T-helper 1 cell treated with Interleukin-12 subunit alpha and Interleukin-12 subunit beta and Interleukin-4 antibody, amounts not matched to agents 30 μg/mL and 1 μg/mL, for 36 hours (primary cell): ENCODE data around the gene CHST11.
A peak's percentile ranks its signal among the peaks of the same experiment; 100 is the strongest.

ENCODE experiments used
- H3K27ac Mint-ChIP-seq: one replicate; pipeline ENCODE4 v1.8.0; 2021; ENCODE audit warnings: mild to moderate bottlenecking, mixed read lengths
- H3K27me3 Mint-ChIP-seq: one replicate; pipeline ENCODE4 v1.8.0; 2021; ENCODE audit warnings: low read depth, mixed read lengths
- H3K36me3 Mint-ChIP-seq: one replicate; pipeline ENCODE4 v1.8.0; 2021; ENCODE audit warnings: low read depth, mixed read lengths
- H3K4me1 Mint-ChIP-seq: one replicate; pipeline ENCODE4 v1.8.0; 2021; ENCODE audit warnings: low read depth, mixed read lengths
- H3K4me3 Mint-ChIP-seq: one replicate; pipeline ENCODE4 v1.8.0; 2021; ENCODE audit warnings: mild to moderate bottlenecking, moderate library complexity, mixed read lengths
- H3K9me3 Mint-ChIP-seq: one replicate; pipeline ENCODE4 v1.8.0; 2021; ENCODE audit warnings: mixed read lengths

CHST11 gene

DNA sequence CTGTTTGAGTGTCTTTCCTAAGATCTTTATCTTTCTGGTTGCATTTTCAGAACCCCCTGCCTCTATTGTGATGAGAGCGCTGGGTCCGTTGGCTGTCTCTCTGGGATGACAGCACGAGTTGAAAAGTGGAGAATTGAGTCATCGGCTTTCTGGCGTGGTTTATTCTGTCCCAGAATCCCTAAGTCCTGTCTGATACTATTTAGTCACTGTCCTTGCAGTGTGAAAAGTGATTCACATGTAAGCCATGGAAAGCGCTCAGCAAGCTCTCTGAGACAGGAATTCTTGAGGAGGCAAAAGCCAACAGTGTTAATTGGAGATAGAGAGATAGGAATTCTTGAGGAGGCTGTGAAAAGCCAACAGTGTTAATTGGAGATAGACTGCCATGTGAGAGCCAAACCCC, 121.7 kb downstream of the CHST11 start:
- H3K9me3 Mint-ChIP-seq: no peaks in the 10 kb centered on the region
- peak overlapping the region; percentile 32 for H3K27ac Mint-ChIP-seq
- H3K27me3 Mint-ChIP-seq: no peaks in the 10 kb centered on the region
- no peak overlapping the region for H3K4me3 Mint-ChIP-seq
- H3K4me1 Mint-ChIP-seq: peaks cover 74% of the 10 kb centered on the region
- peaks cover 21% of the 10 kb centered on the region for H3K36me3 Mint-ChIP-seq

GRCh38 chr12:104579718-104580495, 123.2 kb downstream of the CHST11 start:
- Mint-ChIP-seq H3K27ac (no peak overlapping the region), H3K27me3 (no peaks in the 10 kb centered on the region), H3K4me3 (peak overlapping the region; percentile 29), H3K9me3 (no peaks in the 10 kb centered on the region), H3K4me1 (peaks cover 85% of the 10 kb centered on the region), H3K36me3 (peaks cover 19% of the 10 kb centered on the region)

GRCh38 chr12:104581005-104581570, 124.3 kb downstream of the CHST11 start:
- Mint-ChIP-seq H3K36me3 (peaks cover 18% of the 10 kb centered on the region), H3K4me3 (no peak overlapping the region), H3K27me3 (no peaks in the 10 kb centered on the region), H3K9me3 (no peaks in the 10 kb centered on the region), H3K4me1 (peaks cover 85% of the 10 kb centered on the region), H3K27ac (no peak overlapping the region)

GRCh38 chr12:104582739-104583138, 126.0 kb downstream of the CHST11 start:
- peaks cover 17% of the 10 kb centered on the region for H3K36me3 Mint-ChIP-seq
- no peak overlapping the region for H3K4me3 Mint-ChIP-seq
- H3K4me1 Mint-ChIP-seq: peaks cover 80% of the 10 kb centered on the region
- H3K27ac Mint-ChIP-seq: no peak overlapping the region
- H3K9me3 Mint-ChIP-seq: no peaks in the 10 kb centered on the region
- H3K27me3 Mint-ChIP-seq: no peaks in the 10 kb centered on the region

- Mint-ChIP-seq H3K36me3 (peaks cover 18% of the 10 kb centered on the region), H3K27me3 (no peaks in the 10 kb centered on the region), H3K27ac (no peak overlapping the region), H3K9me3 (no peaks in the 10 kb centered on the region), H3K4me1 (peaks cover 77% of the 10 kb centered on the region), H3K4me3 (no peak overlapping the region)
Measured at GRCh38 chr12:104583301-104583700, 126.6 kb downstream of the CHST11 start.

DNA sequence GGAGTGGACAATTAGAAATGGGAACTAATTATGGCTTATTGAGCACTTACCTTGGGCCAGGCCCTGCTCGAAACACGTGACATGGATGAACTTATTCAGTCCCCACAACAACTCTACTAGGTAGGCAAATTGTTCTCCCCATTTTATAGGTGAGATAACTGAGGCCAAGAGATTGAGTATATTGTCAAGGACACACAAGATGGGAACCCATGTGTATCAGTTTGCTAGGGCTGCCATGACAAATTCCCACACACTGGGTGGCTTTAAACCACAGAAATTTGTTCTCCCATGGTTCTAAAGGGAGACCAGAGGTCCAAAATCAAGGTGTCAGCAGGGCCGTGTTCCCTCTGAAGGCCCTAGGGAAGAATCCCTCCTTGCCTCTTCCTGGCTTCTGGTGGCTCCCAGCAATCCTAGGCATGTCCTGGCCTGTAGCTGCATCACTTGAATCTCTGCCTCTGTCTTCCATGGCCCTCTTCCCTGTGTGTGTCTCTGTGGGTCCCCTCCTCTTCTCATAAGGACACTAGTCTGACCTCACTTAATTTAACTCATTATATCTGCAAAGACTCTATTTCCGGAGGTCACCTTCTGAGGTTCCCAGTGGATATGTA, 128.8 kb downstream of the CHST11 start:
- H3K27me3 Mint-ChIP-seq: no peaks in the 10 kb centered on the region
- H3K27ac Mint-ChIP-seq: no peak overlapping the region
- H3K36me3 Mint-ChIP-seq: peaks cover 29% of the 10 kb centered on the region
- no peak overlapping the region for H3K4me3 Mint-ChIP-seq
- H3K9me3 Mint-ChIP-seq: no peaks in the 10 kb centered on the region
- H3K4me1 Mint-ChIP-seq: peaks cover 67% of the 10 kb centered on the region

DNA sequence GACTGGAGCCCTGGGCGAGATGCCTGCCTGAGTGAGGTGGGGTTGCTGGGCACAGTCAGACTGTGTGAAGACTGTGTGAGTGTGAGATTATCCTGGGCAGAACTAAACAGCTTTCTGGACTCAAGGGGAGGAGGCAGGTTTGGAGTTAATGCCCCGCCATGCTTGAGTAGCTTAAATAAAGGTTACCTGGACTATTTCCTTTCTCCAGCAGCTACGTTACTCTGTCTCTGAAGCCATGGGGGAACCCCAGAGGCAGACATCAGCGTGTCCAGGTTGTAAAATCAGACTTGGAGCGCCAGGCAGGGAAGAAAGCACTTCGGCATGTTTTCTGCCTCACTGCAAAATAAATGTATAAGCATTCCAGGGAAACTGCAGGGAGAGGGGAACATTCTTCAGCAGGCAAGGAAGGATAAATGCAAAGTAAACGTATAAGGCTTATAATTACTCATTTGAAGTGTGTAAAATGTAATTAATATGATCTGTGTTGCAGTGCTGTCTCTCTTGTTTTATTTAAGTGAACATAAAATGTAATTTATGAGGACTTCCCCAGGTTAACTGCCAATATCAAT, 129.7 kb downstream of the CHST11 start:
- Mint-ChIP-seq H3K4me1 (peaks cover 67% of the 10 kb centered on the region), H3K27ac (peak overlapping the region; percentile 49)

GRCh38 chr12:104588047-104588920, 131.5 kb downstream of the CHST11 start:
- peaks cover 29% of the 10 kb centered on the region for H3K36me3 Mint-ChIP-seq
- H3K4me1 Mint-ChIP-seq: peaks cover 50% of the 10 kb centered on the region
- no peak overlapping the region for H3K27ac Mint-ChIP-seq
- no peak overlapping the region for H3K4me3 Mint-ChIP-seq
- H3K9me3 Mint-ChIP-seq: no peaks in the 10 kb centered on the region
- H3K27me3 Mint-ChIP-seq: no peaks in the 10 kb centered on the region

More for the DNA sequence above, 129.7 kb downstream of the CHST11 start:
- no peaks in the 10 kb centered on the region for H3K27me3 Mint-ChIP-seq
- H3K9me3 Mint-ChIP-seq: no peaks in the 10 kb centered on the region
- H3K4me3 Mint-ChIP-seq: no peak overlapping the region
- H3K36me3 Mint-ChIP-seq: peaks cover 31% of the 10 kb centered on the region

DNA sequence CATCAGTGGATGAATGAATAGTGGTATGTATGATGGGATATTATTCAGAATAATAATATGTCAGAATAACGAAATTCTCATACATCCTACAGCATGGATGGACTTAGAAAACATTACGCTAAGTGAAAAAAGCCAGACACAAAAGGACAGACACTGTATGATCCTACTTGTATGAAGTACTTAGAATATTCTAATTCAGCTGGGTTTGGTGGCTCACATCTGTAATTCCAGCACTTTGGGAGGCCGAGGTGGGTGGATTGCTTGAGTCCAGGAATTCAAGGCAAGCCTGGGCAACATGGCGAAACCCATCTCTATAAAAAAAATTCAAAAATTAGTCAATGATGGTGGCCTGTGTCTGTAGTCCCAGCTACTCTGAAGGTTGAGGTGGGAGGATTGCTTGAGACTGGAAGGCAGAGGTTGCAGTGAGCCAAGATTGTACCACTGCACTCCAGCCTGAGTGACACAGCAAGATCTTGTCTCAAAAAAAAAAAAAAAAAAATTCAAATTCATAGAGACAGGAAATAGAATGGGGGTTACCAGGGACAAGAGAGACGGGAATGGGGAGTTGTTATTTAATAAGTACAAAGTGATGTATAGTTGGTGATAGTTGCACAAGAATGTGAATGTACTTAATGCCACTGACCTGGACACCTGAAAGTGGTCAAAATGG, 132.3 kb downstream of the CHST11 start:
- Mint-ChIP-seq H3K27me3 (no peaks in the 10 kb centered on the region), H3K4me1 (peaks cover 45% of the 10 kb centered on the region), H3K4me3 (no peak overlapping the region), H3K9me3 (no peaks in the 10 kb centered on the region), H3K27ac (no peak overlapping the region), H3K36me3 (peaks cover 31% of the 10 kb centered on the region)

DNA sequence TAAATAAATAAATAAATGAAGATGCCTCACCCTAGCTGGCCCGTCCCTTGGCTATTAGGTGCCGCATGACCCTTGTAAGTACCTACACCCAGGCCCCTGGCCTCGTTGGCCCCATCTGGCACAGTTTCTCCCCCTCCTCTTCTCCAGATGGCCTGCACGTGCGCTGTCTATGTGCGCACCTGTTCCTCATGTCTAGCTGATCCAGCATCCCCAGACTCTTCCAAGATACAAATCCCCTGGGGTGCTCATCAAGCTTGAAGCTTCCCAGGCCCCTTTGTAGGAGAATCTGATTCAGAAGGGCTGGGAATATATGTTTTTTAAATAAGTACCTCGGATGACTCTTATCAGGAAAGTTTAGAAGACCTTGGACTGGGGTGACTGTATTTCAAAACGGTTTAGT, 133.3 kb downstream of the CHST11 start:
- no peak overlapping the region for H3K4me3 Mint-ChIP-seq

DNA sequence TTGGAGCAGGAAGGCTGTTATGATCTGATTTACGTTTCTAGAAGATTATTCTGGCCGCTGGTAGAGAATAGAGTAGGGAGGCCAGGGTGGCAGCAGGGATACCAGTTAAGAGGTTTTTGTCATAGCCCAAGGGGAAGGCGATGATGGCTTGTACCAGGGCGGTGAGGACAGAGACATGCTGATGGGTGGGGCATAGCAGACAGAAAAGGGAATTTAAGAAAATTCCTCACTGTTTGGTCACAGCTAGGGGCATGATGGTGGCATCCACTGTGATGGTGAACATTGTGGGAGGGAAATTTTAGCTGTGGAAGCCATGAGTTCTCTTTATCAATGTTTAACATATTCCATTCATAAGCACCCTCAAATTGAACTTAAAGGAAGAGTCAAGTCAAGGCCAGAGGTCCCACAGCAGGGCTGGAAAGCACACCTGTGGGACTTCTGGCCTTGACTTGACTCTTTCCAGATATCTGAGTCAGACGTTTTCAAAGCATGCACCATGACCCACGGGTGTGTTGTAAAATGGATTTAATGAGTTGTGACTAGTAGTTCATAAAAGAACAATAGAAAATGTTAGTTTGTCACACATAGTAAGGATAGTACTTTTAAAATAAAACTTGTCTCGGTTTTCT, 134.6 kb downstream of the CHST11 start:
- Mint-ChIP-seq H3K27me3 (no peaks in the 10 kb centered on the region), H3K4me1 (peaks cover 27% of the 10 kb centered on the region), H3K27ac (no peak overlapping the region), H3K9me3 (no peaks in the 10 kb centered on the region), H3K4me3 (no peak overlapping the region), H3K36me3 (peaks cover 22% of the 10 kb centered on the region)

More for the DNA sequence above, 133.3 kb downstream of the CHST11 start:
- Mint-ChIP-seq H3K27me3 (no peaks in the 10 kb centered on the region), H3K9me3 (no peaks in the 10 kb centered on the region), H3K36me3 (peaks cover 27% of the 10 kb centered on the region), H3K4me1 (peaks cover 37% of the 10 kb centered on the region), H3K27ac (no peak overlapping the region)

- peaks cover 17% of the 10 kb centered on the region for H3K36me3 Mint-ChIP-seq
- peaks cover 34% of the 10 kb centered on the region for H3K4me1 Mint-ChIP-seq
- no peak overlapping the region for H3K27ac Mint-ChIP-seq
- no peaks in the 10 kb centered on the region for H3K9me3 Mint-ChIP-seq
- no peaks in the 10 kb centered on the region for H3K27me3 Mint-ChIP-seq
- H3K4me3 Mint-ChIP-seq: no peak overlapping the region
Measured at GRCh38 chr12:104593482-104593881, 136.7 kb downstream of the CHST11 start.

- Mint-ChIP-seq H3K27me3 (no peaks in the 10 kb centered on the region), H3K4me1 (peaks cover 35% of the 10 kb centered on the region), H3K9me3 (no peaks in the 10 kb centered on the region), H3K4me3 (no peak overlapping the region), H3K27ac (no peak overlapping the region), H3K36me3 (peaks cover 3% of the 10 kb centered on the region)
Measured at GRCh38 chr12:104596134-104596799, 139.5 kb downstream of the CHST11 start.
